GM20000 (cell line): ENCODE data around the gene F11.
"Not testable (repeated sequence)": the region's sequence is repeated elsewhere in the genome, so short reads cannot be mapped to it uniquely, and the experiment has no call there.

Experiments used
- DNase-seq: peaks from one replicate; pipeline ENCODE4 v3.0.0; 2012; ENCODE audit warnings: low spot score
- TF ChIP-seq, protein P1 (sequence below): IDR thresholded peaks from 2 replicates; pipeline ENCODE4 v1.5.1; 2012; ENCODE audit warnings: mild to moderate bottlenecking, control low read depth; ENCODE audit errors: extremely low read depth, missing control alignments

The F11 gene

GRCh38 chr4:186271081-186271678 lies 5.2 kb downstream of the F11 start:
- TF ChIP-seq, protein P1, sequence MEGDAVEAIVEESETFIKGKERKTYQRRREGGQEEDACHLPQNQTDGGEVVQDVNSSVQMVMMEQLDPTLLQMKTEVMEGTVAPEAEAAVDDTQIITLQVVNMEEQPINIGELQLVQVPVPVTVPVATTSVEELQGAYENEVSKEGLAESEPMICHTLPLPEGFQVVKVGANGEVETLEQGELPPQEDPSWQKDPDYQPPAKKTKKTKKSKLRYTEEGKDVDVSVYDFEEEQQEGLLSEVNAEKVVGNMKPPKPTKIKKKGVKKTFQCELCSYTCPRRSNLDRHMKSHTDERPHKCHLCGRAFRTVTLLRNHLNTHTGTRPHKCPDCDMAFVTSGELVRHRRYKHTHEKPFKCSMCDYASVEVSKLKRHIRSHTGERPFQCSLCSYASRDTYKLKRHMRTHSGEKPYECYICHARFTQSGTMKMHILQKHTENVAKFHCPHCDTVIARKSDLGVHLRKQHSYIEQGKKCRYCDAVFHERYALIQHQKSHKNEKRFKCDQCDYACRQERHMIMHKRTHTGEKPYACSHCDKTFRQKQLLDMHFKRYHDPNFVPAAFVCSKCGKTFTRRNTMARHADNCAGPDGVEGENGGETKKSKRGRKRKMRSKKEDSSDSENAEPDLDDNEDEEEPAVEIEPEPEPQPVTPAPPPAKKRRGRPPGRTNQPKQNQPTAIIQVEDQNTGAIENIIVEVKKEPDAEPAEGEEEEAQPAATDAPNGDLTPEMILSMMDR, result no peak
- no peak for DNase-seq

DNA sequence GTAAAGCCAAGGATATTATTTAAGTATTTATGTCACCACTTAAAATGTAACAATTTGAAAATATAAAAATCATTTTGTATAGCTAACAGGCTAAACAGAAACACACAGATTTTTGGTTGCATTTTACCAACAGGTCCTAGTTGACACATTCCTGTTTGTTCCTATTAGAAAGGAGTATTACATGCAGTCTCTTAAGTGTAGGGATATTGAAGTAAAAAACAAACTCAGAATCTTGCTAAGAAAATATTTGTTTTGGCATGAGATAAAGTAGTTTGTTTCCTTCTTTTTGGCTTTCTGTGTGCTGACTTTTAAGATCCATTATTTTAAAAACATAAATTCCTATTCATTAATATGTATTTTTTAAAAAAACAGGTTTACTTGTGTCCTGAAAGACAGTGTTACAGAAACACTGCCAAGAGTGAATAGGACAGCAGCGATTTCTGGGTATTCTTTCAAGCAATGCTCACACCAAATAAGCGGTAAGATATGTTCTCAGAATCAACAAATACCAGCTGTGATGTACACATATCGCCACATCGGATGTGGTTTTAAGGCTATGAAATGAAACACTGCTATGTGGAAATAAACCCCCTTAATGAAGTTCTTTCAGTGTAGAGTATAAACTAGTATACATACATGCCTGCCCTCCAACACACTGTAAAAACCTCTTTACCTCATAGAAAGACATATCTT lies 6.9 kb downstream of the F11 start:
- TF ChIP-seq, protein P1, result no peak
- no peak for DNase-seq

- not testable (repeated sequence) for DNase-seq
These were observed 7.4 kb downstream of the F11 start for GRCh38 chr4:186273392-186273789.

DNA sequence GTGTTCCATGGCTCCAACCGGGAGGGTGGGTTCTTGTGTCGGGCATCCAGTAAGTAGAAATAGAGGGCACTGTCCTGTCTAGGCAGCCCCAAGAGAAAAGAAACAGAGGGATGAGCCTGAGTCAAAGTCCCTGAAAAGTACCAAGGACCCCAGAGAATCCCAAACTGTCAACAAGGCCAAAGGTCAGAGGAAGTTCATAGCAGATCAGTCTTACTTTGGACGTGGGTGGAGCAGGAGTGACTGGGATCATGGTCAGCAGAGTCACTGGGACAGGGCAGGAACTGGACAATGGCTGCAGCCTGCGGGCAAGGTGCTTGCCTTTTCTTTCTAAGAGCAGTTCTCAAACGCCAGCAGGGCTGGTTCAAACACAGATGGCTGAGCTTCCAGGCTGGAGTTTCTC lies 17.3 kb downstream of the F11 start:
- TF ChIP-seq, protein P1, result no peak
- no peak for DNase-seq

DNA sequence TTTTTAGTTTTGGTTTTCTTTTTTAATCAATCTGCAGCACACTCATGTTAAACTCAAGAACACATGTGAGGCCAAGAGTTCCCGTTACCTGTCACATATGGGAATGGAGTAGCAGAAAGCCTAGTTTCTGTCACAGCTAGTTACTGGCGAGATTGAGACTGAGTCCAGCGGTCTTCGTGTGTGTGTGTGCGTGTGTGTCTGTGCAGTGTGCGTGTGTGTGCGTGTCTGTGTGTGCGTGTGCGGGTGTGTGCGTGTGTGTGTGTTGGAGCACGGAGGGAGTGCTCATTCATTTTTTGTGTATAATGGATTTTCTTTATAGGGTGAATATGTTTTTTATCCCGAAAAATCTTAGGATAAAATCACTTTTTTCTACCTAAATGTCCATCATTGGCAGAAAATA lies 19.2 kb downstream of the F11 start:
- TF ChIP-seq, protein P1, result no peak
- DNase-seq, result no peak

DNA sequence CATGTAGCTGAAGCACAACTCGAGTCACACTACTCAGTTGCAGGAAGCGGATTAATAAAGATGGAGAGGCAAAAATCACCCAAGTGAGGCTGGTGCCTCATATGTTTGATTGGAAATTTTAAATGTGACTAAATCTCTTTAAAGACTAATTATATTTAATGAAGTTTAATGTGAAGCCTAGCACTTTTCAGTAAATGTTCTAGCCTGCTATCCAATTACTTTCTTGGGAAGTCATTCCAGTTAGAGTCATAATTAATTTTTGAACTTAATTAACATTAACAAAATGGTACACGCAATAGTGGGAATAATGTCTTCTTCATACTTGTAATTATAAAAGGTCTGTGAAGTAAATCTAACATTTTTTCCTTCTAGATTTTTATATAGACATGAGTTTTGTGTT lies 20.6 kb downstream of the F11 start:
- TF ChIP-seq, protein P1, result no peak
- no peak for DNase-seq

DNA sequence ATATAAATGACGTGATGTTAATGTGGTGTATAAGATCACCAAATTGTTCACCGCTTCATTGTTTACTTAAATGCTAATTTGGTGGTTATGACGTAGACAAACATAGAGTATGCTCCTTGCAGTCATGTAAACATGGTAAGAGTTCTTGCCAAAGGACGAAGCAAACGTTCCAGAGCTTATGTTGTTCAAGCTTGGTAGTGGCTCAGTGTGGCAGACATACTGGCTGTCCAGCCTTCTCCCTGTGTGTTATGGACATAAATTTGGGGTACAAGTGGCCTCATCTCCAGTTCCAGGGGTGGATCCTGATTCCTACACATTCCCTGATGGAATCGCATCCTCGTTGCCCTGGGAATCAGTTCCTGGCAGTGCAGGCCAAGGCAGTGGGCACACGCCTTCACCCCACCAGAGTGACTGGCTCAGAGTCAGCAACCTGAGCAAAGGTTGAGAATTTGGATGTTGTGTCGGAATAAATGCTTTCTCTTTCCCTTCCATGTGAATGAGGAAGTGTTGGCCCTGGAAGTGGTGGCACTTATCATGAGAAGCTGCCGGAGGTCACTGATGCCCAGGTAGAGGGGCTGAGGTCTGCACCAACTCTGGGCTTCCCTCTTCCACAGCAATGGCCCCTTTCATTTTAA lies 25.4 kb downstream of the F11 start:
- DNase-seq, result no peak
- TF ChIP-seq, protein P1, result no peak
